Testis (tissue), 2 donors: Measurements from ENCODE around the gene NLRC4.

Source experiments
- CTCF ChIP-seq, 3 experiments: fragments of 450-650 bp in 2 of 3; fragments of 200-600 bp in 1 of 3; sonication (generic) in 1 of 3; IDR thresholded peaks; one replicate each; pipeline ENCODE4 v1.5.1; 2016 to 2019; ENCODE audit warnings: antibody characterized with exemption in 3 of 3, mild to moderate bottlenecking in 2 of 3, moderate library complexity in 1 of 3
- POLR2A ChIP-seq: fragments of 450-650 bp; IDR thresholded peaks from one replicate; pipeline ENCODE4 v1.6.1; 2017; ENCODE audit warnings: antibody characterized with exemption, mild to moderate bottlenecking, moderate library complexity

- no peak for TF ChIP-seq POLR2A
- TF ChIP-seq CTCF (IDR thresholded peaks at IDR 0.05): no peak
These were observed 22.4 kb downstream of the NLRC4 start for GRCh38 chr2:32242331-32242730.
